EL (cell line): Measurements from ENCODE around the gene IFTAP.
A peak's percentile ranks its signal among the peaks of the same experiment; 100 is the strongest.

Experiments used
- DNase-seq: peaks from one replicate; pipeline ENCODE4 v3.0.0-alpha.2; 2016

Gene IFTAP

GRCh38 chr11:36600180-36600579 is 5.9 kb downstream of the IFTAP start:
- DNase-seq, result no peak

GRCh38 chr11:36601155-36601554 is 6.9 kb downstream of the IFTAP start:
- DNase-seq, result no peak

DNA sequence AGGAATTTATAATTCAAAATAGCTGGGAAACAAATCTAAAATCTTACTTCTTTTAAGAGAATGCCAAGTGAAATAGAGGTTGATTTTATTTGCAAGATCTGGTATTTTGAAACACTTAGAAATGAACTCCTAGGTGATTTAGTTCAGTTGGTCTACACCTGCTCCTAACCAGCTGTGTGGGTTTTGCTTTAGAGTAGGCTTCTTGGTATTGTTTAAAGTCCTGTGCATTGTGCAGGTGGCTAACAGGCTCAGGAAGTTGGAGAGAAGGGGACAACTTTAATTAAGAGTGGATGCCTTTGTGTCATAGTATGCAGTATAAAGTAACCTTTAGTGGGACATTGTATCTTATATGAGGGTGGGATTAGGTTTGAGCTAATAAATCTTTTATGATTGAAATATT is 7.8 kb downstream of the IFTAP start:
- no peak for DNase-seq

- no peak for DNase-seq
Measured at GRCh38 chr11:36605221-36606216, 11.2 kb downstream of the IFTAP start.

DNA sequence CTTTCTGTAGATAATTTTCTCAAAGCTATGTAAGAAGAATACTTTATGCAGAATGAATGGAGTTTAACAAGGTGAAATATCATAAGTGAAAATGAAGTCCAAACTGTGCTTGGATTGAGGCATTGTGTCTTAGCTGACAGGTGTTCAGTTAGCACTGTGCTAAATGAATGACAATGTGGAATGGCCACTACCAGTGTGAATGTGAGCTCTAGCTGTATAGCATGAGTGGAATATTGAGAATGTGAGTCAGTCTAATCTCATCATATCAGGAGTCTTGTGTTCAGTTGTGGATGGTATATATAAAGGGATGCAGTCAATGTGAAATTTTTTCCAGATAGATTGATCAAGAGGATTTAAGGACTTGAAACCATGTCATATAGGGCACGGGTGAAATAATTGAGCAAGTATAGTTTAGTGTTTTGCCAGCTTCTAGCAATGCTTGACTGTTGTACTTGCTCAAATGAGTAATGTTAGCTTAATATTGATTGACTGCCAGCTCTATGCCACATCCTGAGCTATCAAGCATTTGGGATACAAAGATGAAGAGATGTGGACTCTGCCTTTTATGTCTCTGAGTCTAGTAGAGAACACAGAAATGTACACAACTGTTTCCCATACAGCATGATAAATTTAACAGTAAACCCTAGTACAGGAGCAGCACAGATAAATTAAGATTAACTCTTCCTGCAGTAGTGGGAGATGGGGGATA is 14.3 kb downstream of the IFTAP start:
- no peak for DNase-seq

DNA sequence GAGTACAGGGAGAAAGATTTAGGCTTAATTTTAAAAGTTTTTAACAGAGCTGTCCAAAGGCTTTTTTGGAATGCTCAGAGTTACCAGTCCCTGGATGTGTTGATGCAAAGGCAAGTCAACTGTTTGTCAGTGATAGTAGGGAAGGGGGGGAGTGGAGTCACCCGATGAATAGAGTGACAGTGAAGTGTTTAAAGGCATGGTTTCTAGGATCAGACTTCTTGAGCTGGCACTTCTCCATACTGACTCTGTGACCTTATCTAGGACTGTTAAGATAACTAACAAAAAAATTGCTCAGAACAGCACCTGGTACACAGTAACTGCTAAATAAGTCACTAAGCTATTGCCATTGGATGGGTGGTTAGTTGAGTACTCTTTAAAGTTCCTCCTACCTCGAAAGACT is 15.1 kb downstream of the IFTAP start:
- no peak for DNase-seq

DNA sequence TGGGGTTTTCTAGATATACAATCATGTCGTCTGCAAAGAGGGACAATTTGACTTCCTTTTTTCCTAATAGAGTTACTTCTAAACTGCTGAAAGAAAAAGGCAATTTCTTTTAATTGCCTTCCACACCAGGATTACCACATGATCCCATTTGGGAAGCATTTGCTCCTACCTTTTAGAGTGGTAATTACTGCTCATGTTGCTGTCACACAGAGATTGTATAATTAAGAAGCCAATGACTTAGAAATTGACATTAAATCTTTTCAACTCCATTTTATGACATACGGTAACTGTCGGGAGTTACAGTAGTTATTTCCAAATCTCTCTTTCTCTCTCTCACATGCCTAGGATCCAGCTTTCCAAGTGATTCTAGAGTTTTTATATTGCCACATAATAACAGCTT is 21.5 kb downstream of the IFTAP start:
- no peak for DNase-seq

GRCh38 chr11:36617543-36618362 is 23.5 kb downstream of the IFTAP start:
- no peak for DNase-seq

DNA sequence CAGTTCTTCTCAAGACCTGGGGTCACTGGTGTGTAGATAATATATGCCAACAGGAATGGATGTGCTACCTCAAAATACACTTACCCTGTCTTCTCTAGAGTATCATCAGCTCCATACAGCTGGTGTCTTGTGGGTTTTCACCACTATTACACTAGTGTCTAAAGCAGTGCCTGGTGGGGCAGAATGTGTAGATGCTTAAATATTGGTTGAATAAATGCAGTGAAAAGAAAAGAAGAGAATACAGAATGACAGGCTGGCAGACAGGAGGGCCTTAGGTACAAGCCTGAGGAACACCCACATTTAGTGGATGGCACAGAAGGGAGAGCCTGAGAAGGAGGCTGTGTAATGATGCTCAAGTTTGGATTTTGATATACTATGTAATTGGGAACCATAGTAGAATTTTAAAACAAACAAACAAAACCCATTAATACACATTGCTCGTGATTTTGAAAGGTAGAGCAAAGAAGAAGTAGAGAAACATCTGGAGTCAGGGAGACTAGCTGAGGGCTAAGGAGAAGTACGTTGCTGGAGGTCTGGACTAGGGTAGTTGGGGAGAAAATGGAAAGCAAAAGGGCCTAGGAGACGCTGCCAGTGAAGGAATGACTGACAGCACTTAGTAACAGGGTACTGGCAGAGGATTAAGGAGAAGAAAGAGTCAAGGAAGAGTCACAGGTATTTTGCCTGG is 24.2 kb downstream of the IFTAP start:
- DNase-seq, result no peak

DNA sequence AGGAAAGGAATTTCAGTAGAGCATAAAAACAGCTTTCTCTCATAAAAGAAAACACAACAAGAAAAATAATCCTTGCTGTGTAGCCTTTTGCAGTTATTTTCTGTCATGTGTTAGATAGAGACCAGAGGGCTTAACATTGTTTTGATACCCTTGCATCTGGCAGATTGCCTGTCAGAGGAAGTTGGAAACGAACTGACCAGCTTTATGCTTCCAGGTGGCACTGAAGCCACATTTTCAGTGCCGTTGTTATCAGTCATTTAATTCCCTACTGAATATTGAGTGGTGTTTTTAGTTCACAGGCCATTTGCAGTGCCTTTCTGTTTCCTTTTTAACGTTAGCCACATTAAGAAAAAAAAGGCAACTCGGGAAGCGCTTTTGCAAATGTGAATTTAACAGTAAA is 25.2 kb downstream of the IFTAP start:
- no peak for DNase-seq

DNA sequence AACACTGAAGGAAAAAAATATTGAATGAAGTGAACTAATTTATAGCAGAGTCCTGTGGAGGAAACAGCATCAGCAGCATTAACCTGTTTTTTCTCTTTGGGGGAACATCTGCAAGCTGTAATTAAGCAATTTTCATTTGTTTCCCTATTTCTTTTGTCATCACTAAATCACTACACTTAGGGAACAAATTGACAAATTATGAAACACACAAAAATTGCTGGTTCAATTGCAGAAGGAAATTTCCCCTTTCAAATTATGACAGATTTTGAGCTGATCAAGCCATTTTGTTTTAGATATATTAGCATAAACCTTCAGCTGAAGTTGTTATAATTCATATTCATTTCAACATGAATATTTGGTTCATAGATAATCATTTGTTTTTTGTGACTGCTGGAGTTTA is 25.9 kb downstream of the IFTAP start:
- DNase-seq, result no peak

DNA sequence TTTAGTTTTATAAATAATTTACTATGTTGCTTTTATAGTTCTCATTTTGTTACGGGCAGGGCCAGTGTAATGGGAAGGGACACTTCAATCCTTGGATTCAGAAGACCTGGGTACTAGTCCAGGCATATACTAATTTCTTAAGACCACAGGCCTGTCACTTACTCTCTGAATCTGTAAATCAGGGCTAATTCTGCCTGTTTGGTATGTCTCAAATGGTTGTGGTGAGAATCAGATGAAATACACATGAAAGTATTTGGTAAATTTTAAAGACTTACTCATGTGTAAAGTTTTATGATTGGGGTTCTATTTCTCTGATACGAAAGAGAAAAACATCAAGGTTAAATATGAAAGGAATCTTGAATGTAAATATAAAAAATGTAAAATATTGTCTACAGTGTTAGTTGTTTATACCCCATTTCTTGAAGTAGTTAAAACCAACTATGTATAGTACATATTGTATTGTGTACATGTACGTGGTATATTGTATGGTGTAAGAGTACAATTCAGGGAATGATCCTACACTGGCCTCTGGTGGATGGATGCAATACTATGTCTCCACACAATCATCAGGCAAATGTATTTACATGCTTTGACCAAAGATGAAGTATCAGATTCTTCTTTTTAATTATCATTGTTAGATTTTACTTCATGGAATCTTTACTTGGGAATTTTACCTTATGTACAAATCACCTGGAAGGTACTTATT is 28.3 kb downstream of the IFTAP start:
- DNase-seq, result peak; percentile 29

DNA sequence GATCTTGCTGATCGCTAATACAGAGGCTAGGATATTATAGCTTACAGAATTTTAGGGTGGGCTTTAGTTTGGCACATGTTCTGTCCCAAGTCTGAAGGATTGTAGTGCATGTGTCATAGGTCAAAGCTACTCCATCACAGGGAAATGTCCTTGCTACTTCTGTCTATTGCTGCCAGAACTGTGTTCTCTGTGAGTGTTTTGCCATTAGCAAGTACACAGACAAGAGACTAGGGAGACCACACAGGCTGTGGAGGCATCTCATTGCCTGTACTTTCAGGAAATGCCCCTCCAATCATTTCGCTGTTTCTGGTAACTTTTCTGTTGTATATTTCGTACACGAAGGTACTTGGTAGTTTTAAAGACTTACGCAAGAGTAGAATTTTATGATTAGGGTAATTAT is 29.2 kb downstream of the IFTAP start:
- DNase-seq, result no peak

GRCh38 chr11:36627006-36627405 is 32.7 kb downstream of the IFTAP start:
- no peak for DNase-seq

- no peak for DNase-seq
Measured at GRCh38 chr11:36627471-36627870, 33.2 kb downstream of the IFTAP start.

DNA sequence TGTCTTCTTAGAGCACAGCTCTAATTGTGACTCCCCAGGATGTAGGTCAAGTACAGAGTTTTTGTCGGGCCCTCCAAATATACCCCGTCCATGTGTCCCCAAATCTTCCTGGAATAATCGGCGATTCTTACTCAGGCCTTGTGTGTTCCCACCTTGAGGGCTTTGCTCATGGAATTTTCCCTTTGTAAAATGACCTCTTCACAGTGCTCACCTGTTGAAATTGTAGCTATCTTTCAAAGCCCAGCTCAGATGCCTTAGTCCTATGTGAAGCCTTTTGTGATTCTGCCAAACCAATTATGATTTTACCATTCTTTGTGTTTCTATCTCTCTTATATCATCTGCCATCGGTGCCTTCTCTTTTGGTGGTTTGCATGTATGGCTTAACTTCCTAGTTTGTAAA is 33.8 kb downstream of the IFTAP start:
- DNase-seq, result no peak

DNA sequence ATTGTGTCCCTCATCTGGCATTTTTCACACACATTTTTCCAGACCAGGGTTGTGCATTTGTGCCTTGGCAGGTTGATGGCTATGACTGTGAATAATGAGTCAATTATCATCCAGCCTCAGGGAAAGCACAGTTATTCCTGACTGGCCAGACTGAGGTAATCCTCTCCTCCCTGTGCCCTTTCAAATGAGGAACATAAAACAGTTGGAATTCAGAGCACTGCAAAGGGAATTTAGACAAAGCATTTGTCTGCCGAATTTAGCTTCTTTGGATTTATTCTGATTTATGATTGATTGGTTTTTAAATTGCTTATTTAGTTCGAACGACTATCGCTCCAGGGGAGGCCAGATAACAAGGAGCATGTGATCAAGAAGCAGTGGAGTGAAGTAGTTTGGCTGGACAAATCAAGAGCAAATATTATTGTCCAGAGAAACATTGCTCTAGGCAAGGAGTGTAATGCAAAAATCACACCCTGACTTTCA is 34.5 kb downstream of the IFTAP start:
- no peak for DNase-seq

GRCh38 chr11:36631774-36632173 is 37.5 kb downstream of the IFTAP start:
- no peak for DNase-seq

GRCh38 chr11:36635066-36635862 is 41.0 kb downstream of the IFTAP start:
- DNase-seq, result no peak

GRCh38 chr11:36638556-36638955 is 44.3 kb downstream of the IFTAP start:
- no peak for DNase-seq
